NCI-H2029 treated with DMSO at 0.1 percent for 48 hours (cell line): ENCODE measurements around the gene XXYLT1.

ENCODE experiments used
- DNase-seq: peaks from one replicate; lab custom pipeline; 2025; lab: John Stamatoyannopoulos, UW

XXYLT1 gene

DNA sequence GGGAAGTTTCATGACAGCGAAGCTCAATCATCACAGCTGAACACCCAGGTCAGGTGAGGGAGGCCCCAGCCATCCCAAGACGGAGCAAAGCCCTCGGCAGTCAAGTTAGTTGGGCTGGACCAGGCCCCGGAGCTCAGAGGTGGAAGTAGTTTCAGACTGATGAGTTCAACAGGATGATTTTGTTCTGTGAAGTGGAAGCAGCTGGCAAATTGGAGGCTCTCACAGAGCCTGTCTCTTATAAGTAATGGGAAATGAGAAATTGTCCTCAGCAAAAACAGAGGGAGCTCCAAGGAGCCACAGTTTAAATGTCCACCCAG, 245.1 kb downstream of the XXYLT1 start:
- DNase-seq, result no peak

GRCh38 chr3:195025056-195025883, 245.7 kb downstream of the XXYLT1 start:
- DNase-seq, result no peak

GRCh38 chr3:195023989-195024388, 247.0 kb downstream of the XXYLT1 start:
- DNase-seq, result no peak

DNA sequence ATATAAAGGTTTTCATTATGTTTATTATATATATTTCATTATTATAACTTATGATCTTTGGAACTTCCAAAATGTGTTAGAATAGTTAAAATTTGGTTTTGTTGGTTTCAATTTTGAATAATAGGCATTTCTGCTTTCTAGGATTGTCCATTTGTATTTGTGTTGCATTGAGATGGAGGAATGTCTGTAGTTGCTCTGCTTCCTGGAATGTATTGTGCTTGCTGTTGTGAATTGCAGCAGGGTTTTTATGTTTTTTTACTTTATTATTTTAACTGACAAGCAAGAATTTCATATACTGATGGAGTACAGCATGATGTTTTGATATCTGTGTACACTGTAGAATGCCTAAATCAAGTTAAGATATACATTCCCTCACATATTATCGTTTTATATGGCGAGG, 247.4 kb downstream of the XXYLT1 start:
- no peak for DNase-seq

- no peak for DNase-seq
Measured at GRCh38 chr3:195021692-195022091, 249.3 kb downstream of the XXYLT1 start.

DNA sequence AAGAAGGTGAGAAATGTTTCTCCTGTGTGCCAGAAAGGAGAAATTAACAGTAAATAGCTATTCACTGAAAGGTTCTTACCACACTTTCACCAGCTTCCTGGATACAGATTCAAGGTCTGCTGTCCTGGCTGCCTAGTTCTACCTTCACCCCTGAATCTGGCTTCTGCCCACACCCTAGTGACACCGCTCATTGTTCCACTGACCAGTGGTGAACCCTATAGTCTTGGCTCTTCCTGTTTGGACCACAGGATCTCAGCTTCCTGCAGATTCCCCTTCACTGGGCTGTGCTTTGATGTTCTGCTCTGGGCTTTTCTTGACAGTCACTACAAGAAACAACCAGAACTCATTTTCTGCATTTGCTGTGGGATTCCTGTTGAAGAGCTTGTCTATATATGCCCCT, 250.0 kb downstream of the XXYLT1 start:
- DNase-seq, result no peak

- DNase-seq, result no peak
Measured at GRCh38 chr3:195020185-195020584, 250.8 kb downstream of the XXYLT1 start.

DNA sequence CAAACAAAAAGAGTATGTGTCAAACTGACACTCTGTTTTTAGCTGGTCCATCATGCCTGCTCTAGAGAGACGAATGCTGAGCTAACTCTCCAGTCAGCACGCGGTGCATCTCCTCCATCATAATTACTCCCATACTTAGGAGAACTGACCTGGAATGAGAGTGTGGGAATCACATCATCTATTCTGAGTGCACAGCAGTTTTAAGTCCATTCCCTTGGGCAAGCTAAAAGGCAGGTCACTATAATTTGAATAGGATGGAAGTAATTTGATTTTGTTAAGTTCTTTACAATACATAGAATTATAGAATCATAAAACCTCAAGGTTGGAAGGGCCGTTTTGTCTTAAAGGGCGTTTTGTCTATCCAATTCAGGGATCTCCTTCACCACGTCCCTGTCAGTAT, 251.6 kb downstream of the XXYLT1 start:
- DNase-seq, result no peak
